ENCODE data around the gene DOK5.

The DOK5 gene

GRCh38 chr20:54611708-54612412 is 136.5 kb downstream of the DOK5 start:
- DNase-seq (ENCODE audit: low spot score) = no peak

- DNase-seq (ENCODE audit: low spot score) = no peak
Observed at GRCh38 chr20:54618412-54618811, 143.0 kb downstream of the DOK5 start.

GRCh38 chr20:54619181-54619580 is 143.8 kb downstream of the DOK5 start:
- no peak for DNase-seq (ENCODE audit: low spot score)

- DNase-seq (ENCODE audit: low spot score) = no peak
Observed at GRCh38 chr20:54619682-54620081, 144.3 kb downstream of the DOK5 start.

GRCh38 chr20:54620611-54621010 is 145.2 kb downstream of the DOK5 start:
- no peak for DNase-seq (ENCODE audit: low spot score)

GRCh38 chr20:54622333-54623295 is 147.2 kb downstream of the DOK5 start:
- DNase-seq (ENCODE audit: low spot score) = no peak

- no peak for DNase-seq (ENCODE audit: low spot score)
Observed at GRCh38 chr20:54623991-54624569, 148.7 kb downstream of the DOK5 start.

GRCh38 chr20:54624706-54625390 is 149.5 kb downstream of the DOK5 start:
- peak; percentile 22 for DNase-seq (ENCODE audit: low spot score)

- no peak for DNase-seq (ENCODE audit: low spot score)
Observed at GRCh38 chr20:54625497-54625896, 150.1 kb downstream of the DOK5 start.

- no peak for DNase-seq (ENCODE audit: low spot score)
Observed at GRCh38 chr20:54626126-54626525, 150.7 kb downstream of the DOK5 start.

- no peak for DNase-seq (ENCODE audit: low spot score)
Observed at GRCh38 chr20:54629632-54630031, 154.2 kb downstream of the DOK5 start.

GRCh38 chr20:54630582-54630981 is 155.2 kb downstream of the DOK5 start:
- no peak for DNase-seq (ENCODE audit: low spot score)

- no peak for DNase-seq (ENCODE audit: low spot score)
Observed at GRCh38 chr20:54631059-54631458, 155.7 kb downstream of the DOK5 start.

- peak; percentile 5 for DNase-seq (ENCODE audit: low spot score)
Observed at GRCh38 chr20:54633374-54634355, 158.3 kb downstream of the DOK5 start.

GRCh38 chr20:54636575-54636974 is 161.2 kb downstream of the DOK5 start:
- DNase-seq (ENCODE audit: low spot score) = no peak

- DNase-seq (ENCODE audit: low spot score) = no peak
Observed at GRCh38 chr20:54639941-54640340, 164.5 kb downstream of the DOK5 start.

GRCh38 chr20:54640800-54641199 is 165.4 kb downstream of the DOK5 start:
- DNase-seq (ENCODE audit: low spot score) = no peak

- DNase-seq (ENCODE audit: low spot score) = no peak
Observed at GRCh38 chr20:54642864-54643667, 167.7 kb downstream of the DOK5 start.

GRCh38 chr20:54643761-54644160 is 168.4 kb downstream of the DOK5 start:
- no peak for DNase-seq (ENCODE audit: low spot score)
